Kidney (tissue), 14 donors: ENCODE data around the gene KLF7. TPM values are rescaled to one million over a fixed set of nuclear protein-coding genes. Genes with fewer than 3 reads are reported as not detected.

Experiments
- DNase-seq, 5 donors: peaks; one replicate each; pipeline ENCODE4 v3.0.0-alpha.2; 2013 to 2020
- FAIRE-seq: peaks from 2 replicates; lab custom pipeline; 2012; peaks lifted over from hg19 to GRCh38; lab: Jason Lieb, UNC
- H3K27ac ChIP-seq, 2 donors: one replicate each; pipeline ENCODE4 v1.7.0; 2013; ENCODE audit warnings: low read depth in 2 of 2, low read length in 2 of 2, inconsistent platforms in 1 of 2
- H3K27me3 ChIP-seq: one replicate; pipeline ENCODE4 v1.7.1; 2013; ENCODE audit warnings: low read length, inconsistent platforms; ENCODE audit not compliant: control insufficient read depth, insufficient read depth
- H3K36me3 ChIP-seq, 3 donors: one replicate each; pipeline versions ENCODE4 v1.7.0 to v1.7.1; 2013; ENCODE audit warnings: low read length in 3 of 3, control low read depth in 1 of 3, inconsistent platforms in 1 of 3; ENCODE audit not compliant: insufficient read depth in 3 of 3, control insufficient read depth in 2 of 3
- H3K4me1 ChIP-seq, 3 donors: one replicate each; pipeline versions ENCODE4 v1.7.0 to v1.7.1; 2013; ENCODE audit warnings: low read length in 3 of 3, inconsistent platforms in 1 of 3, low read depth in 1 of 3; ENCODE audit not compliant: control insufficient read depth in 2 of 3, insufficient read depth in 2 of 3
- H3K4me3 ChIP-seq, 3 donors: one replicate each; pipeline versions ENCODE4 v1.7.0 to v1.8.1; 2013; ENCODE audit warnings: low read length in 3 of 3, control low read depth in 1 of 3, inconsistent platforms in 1 of 3
- H3K9ac ChIP-seq, 3 donors: one replicate each; pipeline versions ENCODE4 v1.7.0 to v1.7.1; 2013; ENCODE audit warnings: low read length in 3 of 3, control low read depth in 1 of 3, inconsistent platforms in 1 of 3
- H3K9me3 ChIP-seq, 3 donors: one replicate each; pipeline versions ENCODE4 v1.7.0 to v1.7.1; 2013; ENCODE audit warnings: low read length in 3 of 3, control low read depth in 1 of 3, inconsistent platforms in 1 of 3; ENCODE audit not compliant: control insufficient read depth in 2 of 3, insufficient read depth in 1 of 3
- CTCF ChIP-seq: IDR thresholded peaks from 3 replicates; pipeline ENCODE4 v1.5.1; 2012; ENCODE audit warnings: mild to moderate bottlenecking, moderate library complexity, borderline replicate concordance; ENCODE audit not compliant: insufficient read depth; ENCODE audit errors: extremely low read depth
- intact Hi-C: fragments of 100-400 bp; cut with DNase I; formaldehyde crosslinking; loops from one replicate; pipeline ENCODE4 v1.11.1; 2022
- polyA plus RNA-seq: library from polyadenylated mRNA; stranded (reverse); fragments of 350-450 nt; fragmentation: Illumina TruSeq; extraction: RNeasy Lipid Tissue Mini Kit (QIAGEN cat#74804); gene quantifications from one replicate; pipeline ENCODE4 v1.2.3, GENCODE V29; 2014; ENCODE audit warnings: low read depth, low replicate concordance; ENCODE audit not compliant: insufficient read depth
- total RNA-seq: library from RNA; stranded (reverse); fragmentation: NEBNext Ultra II Directional; extraction: Animal tissue kit (Norgen Biotek cat#: 25700); gene quantifications from one replicate; pipeline ENCODE4 v1.2.1, GENCODE V29; 2021
- donor health status: control.
- donor health status: control.
- donor health status: control.
- donor health status: control.
- donor health status: control.
- donor health status: DM: yes; HTN: yes; CAD: no.
- donor health status: Normal renal cell carcinoma (clear cell type).

Gene KLF7
- total and polyA plus RNA-seq, 2 donors from 2014 or later, result 2.9 to 61.5 TPM

- intact Hi-C loops, result no loop called here
- no peak overlapping the region for H3K27ac ChIP-seq
- H3K4me3 ChIP-seq, result no peak overlapping the region
- H3K9me3 ChIP-seq, result no peaks in the 10 kb centered on the region
- no peak overlapping the region for H3K9ac ChIP-seq
- H3K27me3 ChIP-seq, result no peaks in the 10 kb centered on the region
- no peaks in the 10 kb centered on the region for H3K4me1 ChIP-seq
- no peak for DNase-seq
- TF ChIP-seq CTCF, result no peak
- no peak for FAIRE-seq
- no peaks in the 10 kb centered on the region for H3K36me3 ChIP-seq
Observed at GRCh38 chr2:207214446-207214845, 48.7 kb upstream of the KLF7 start.

GRCh38 chr2:207206011-207206410 is 40.3 kb upstream of the KLF7 start:
- no peak for DNase-seq
- Histone ChIP-seq H3K4me1 (no peaks in the 10 kb centered on the region), H3K4me3 (no peak overlapping the region), H3K9ac (no peak overlapping the region), H3K27me3 (no peaks in the 10 kb centered on the region), H3K27ac (no peak overlapping the region), H3K36me3 (no peaks in the 10 kb centered on the region), H3K9me3 (no peaks in the 10 kb centered on the region)
- intact Hi-C loops, result no loop called here
- no peak for FAIRE-seq
- TF ChIP-seq CTCF, result no peak

GRCh38 chr2:207205173-207205957 is 39.6 kb upstream of the KLF7 start:
- no peak for FAIRE-seq
- H3K4me1 ChIP-seq, result no peaks in the 10 kb centered on the region
- no peaks in the 10 kb centered on the region for H3K9me3 ChIP-seq
- no peak for TF ChIP-seq CTCF
- no peak overlapping the region for H3K4me3 ChIP-seq
- H3K9ac ChIP-seq, result no peak overlapping the region
- DNase-seq, result no peak
- no peak overlapping the region for H3K27ac ChIP-seq
- intact Hi-C loops, result no loop called here
- no peaks in the 10 kb centered on the region for H3K36me3 ChIP-seq
- no peaks in the 10 kb centered on the region for H3K27me3 ChIP-seq

GRCh38 chr2:207203056-207203455 is 37.3 kb upstream of the KLF7 start:
- FAIRE-seq (no peak), DNase-seq (no peak)
- TF ChIP-seq CTCF, result no peak
- no peak overlapping the region for H3K9ac ChIP-seq
- no peaks in the 10 kb centered on the region for H3K4me1 ChIP-seq
- H3K9me3 ChIP-seq, result no peaks in the 10 kb centered on the region
- no peak overlapping the region for H3K4me3 ChIP-seq
- no peaks in the 10 kb centered on the region for H3K36me3 ChIP-seq
- H3K27me3 ChIP-seq, result no peaks in the 10 kb centered on the region
- H3K27ac ChIP-seq, result no peak overlapping the region
- intact Hi-C loops, result no loop called here
